IPS-20b (cell line): ENCODE data around the gene FXYD6.

Experiments used
- H3K27ac ChIP-seq: one replicate; pipeline ENCODE4 v1.5.1; 2013; ENCODE audit warnings: low read length
- H3K27me3 ChIP-seq: 2 replicates; pipeline ENCODE4 v1.6.1; 2013; ENCODE audit warnings: mild to moderate bottlenecking, low read length, inconsistent platforms; ENCODE audit not compliant: insufficient read depth
- H3K36me3 ChIP-seq: 2 replicates; pipeline ENCODE4 v1.6.1; 2013; ENCODE audit warnings: low read depth, mild to moderate bottlenecking, inconsistent platforms, low read length, moderate library complexity; ENCODE audit not compliant: insufficient read depth
- H3K4me1 ChIP-seq: 2 replicates; pipeline ENCODE4 v1.6.1; 2013; ENCODE audit warnings: mild to moderate bottlenecking, control low read depth, inconsistent platforms, low read length, moderate library complexity; ENCODE audit not compliant: insufficient read depth
- H3K4me3 ChIP-seq: 2 replicates; pipeline ENCODE4 v1.5.1; 2013; ENCODE audit warnings: mild to moderate bottlenecking, low read length, inconsistent platforms
- H3K9ac ChIP-seq: 2 replicates; pipeline ENCODE4 v1.6.1; 2013; ENCODE audit warnings: low read depth, mild to moderate bottlenecking, inconsistent platforms, low read length, moderate library complexity
- H3K9me3 ChIP-seq: 2 replicates; pipeline ENCODE4 v1.6.1; 2013; ENCODE audit warnings: mild to moderate bottlenecking, low read depth, low read length, inconsistent platforms; ENCODE audit not compliant: insufficient read depth

The FXYD6 gene

GRCh38 chr11:117908959-117909610, 32.6 kb upstream of the FXYD6 start:
- H3K4me1 ChIP-seq = peaks cover 5% of the 10 kb centered on the region; the same call in 1 of the 2 replicates
- no peak overlapping the region for H3K9ac ChIP-seq
- no peak overlapping the region for H3K4me3 ChIP-seq

GRCh38 chr11:117908109-117908895, 31.8 kb upstream of the FXYD6 start:
- H3K4me1 ChIP-seq = peaks cover 5% of the 10 kb centered on the region; the same call in 1 of the 2 replicates
- no peak overlapping the region for H3K27ac ChIP-seq
- H3K27me3 ChIP-seq = no peaks in the 10 kb centered on the region
- H3K9me3 ChIP-seq = no peaks in the 10 kb centered on the region
- no peaks in the 10 kb centered on the region for H3K36me3 ChIP-seq
- 0 out of 2 replicates have a peak overlapping the region, but pooled peaks have one; percentile 52 for H3K4me3 ChIP-seq
- H3K9ac ChIP-seq = no peak overlapping the region

More at GRCh38 chr11:117908959-117909610, 32.6 kb upstream of the FXYD6 start:
- Histone ChIP-seq H3K36me3 (no peaks in the 10 kb centered on the region), H3K27me3 (no peaks in the 10 kb centered on the region), H3K9me3 (no peaks in the 10 kb centered on the region), H3K27ac (no peak overlapping the region)

- Histone ChIP-seq H3K27ac (no peak overlapping the region), H3K9me3 (no peaks in the 10 kb centered on the region), H3K4me3 (peak overlapping the region; percentile 52; the same call in 1 of the 2 replicates), H3K4me1 (peaks cover 5% of the 10 kb centered on the region; the same call in 1 of the 2 replicates), H3K9ac (peak overlapping the region; percentile 58; the same call in 1 of the 2 replicates), H3K36me3 (no peaks in the 10 kb centered on the region), H3K27me3 (no peaks in the 10 kb centered on the region)
Measured at GRCh38 chr11:117907276-117908108, 31.0 kb upstream of the FXYD6 start.

GRCh38 chr11:117906710-117907109, 30.3 kb upstream of the FXYD6 start:
- H3K27me3 ChIP-seq = no peaks in the 10 kb centered on the region
- no peaks in the 10 kb centered on the region for H3K9me3 ChIP-seq
- H3K4me1 ChIP-seq = peaks cover 5% of the 10 kb centered on the region; the same call in 1 of the 2 replicates
- no peak overlapping the region for H3K27ac ChIP-seq
- no peak overlapping the region for H3K4me3 ChIP-seq
- H3K9ac ChIP-seq = no peak overlapping the region
- no peaks in the 10 kb centered on the region for H3K36me3 ChIP-seq

GRCh38 chr11:117906126-117906525, 29.7 kb upstream of the FXYD6 start:
- no peaks in the 10 kb centered on the region for H3K36me3 ChIP-seq
- peaks cover 5% of the 10 kb centered on the region; the same call in 1 of the 2 replicates for H3K4me1 ChIP-seq
- no peaks in the 10 kb centered on the region for H3K9me3 ChIP-seq
- H3K4me3 ChIP-seq = no peak overlapping the region
- H3K9ac ChIP-seq = no peak overlapping the region
- no peak overlapping the region for H3K27ac ChIP-seq
- no peaks in the 10 kb centered on the region for H3K27me3 ChIP-seq

- no peak overlapping the region for H3K9ac ChIP-seq
Measured at GRCh38 chr11:117905524-117905923, 29.1 kb upstream of the FXYD6 start.

GRCh38 chr11:117903505-117904382, 27.3 kb upstream of the FXYD6 start:
- H3K4me3 ChIP-seq = no peak overlapping the region
- no peaks in the 10 kb centered on the region for H3K27me3 ChIP-seq
- H3K27ac ChIP-seq = no peak overlapping the region
- no peaks in the 10 kb centered on the region for H3K9me3 ChIP-seq
- H3K36me3 ChIP-seq = no peaks in the 10 kb centered on the region
- no peak overlapping the region for H3K9ac ChIP-seq
- peaks cover 5% of the 10 kb centered on the region; the same call in 1 of the 2 replicates for H3K4me1 ChIP-seq

More at GRCh38 chr11:117905524-117905923, 29.1 kb upstream of the FXYD6 start:
- no peaks in the 10 kb centered on the region for H3K9me3 ChIP-seq
- H3K27me3 ChIP-seq = no peaks in the 10 kb centered on the region
- H3K36me3 ChIP-seq = no peaks in the 10 kb centered on the region
- no peak overlapping the region for H3K4me3 ChIP-seq
- H3K4me1 ChIP-seq = peaks cover 5% of the 10 kb centered on the region; the same call in 1 of the 2 replicates
- no peak overlapping the region for H3K27ac ChIP-seq

- no peak overlapping the region for H3K9ac ChIP-seq
- no peaks in the 10 kb centered on the region for H3K27me3 ChIP-seq
- H3K4me3 ChIP-seq = no peak overlapping the region
- H3K36me3 ChIP-seq = no peaks in the 10 kb centered on the region
- no peaks in the 10 kb centered on the region for H3K4me1 ChIP-seq
- no peaks in the 10 kb centered on the region for H3K9me3 ChIP-seq
- H3K27ac ChIP-seq = no peak overlapping the region
Measured at GRCh38 chr11:117902001-117902845, 25.8 kb upstream of the FXYD6 start.

- no peak overlapping the region for H3K4me3 ChIP-seq
- no peaks in the 10 kb centered on the region for H3K36me3 ChIP-seq
- H3K27ac ChIP-seq = no peak overlapping the region
- H3K9ac ChIP-seq = no peak overlapping the region
- no peaks in the 10 kb centered on the region for H3K27me3 ChIP-seq
- no peaks in the 10 kb centered on the region for H3K4me1 ChIP-seq
- no peaks in the 10 kb centered on the region for H3K9me3 ChIP-seq
Measured at GRCh38 chr11:117901601-117902000, 25.1 kb upstream of the FXYD6 start.

GRCh38 chr11:117900720-117901440, 24.4 kb upstream of the FXYD6 start:
- no peaks in the 10 kb centered on the region for H3K27me3 ChIP-seq
- no peaks in the 10 kb centered on the region for H3K9me3 ChIP-seq
- H3K27ac ChIP-seq = no peak overlapping the region
- H3K36me3 ChIP-seq = no peaks in the 10 kb centered on the region
- H3K4me1 ChIP-seq = no peaks in the 10 kb centered on the region
- no peak overlapping the region for H3K9ac ChIP-seq
- H3K4me3 ChIP-seq = no peak overlapping the region
